Rectal smooth muscle tissue (tissue), 1 donor: Measurements from ENCODE around the gene KDF1.
"Not testable (repeated sequence)": the region's sequence is repeated elsewhere in the genome, so short reads cannot be mapped to it uniquely, and the experiment has no call there.

Experiments
- H3K27ac ChIP-seq: one replicate; pipeline ENCODE4 v1.7.0; 2013; ENCODE audit warnings: low read depth, low read length, inconsistent platforms
- H3K27me3 ChIP-seq: one replicate; pipeline ENCODE4 v1.7.0; 2013; ENCODE audit warnings: low read length; ENCODE audit not compliant: control insufficient read depth, insufficient read depth
- H3K36me3 ChIP-seq: one replicate; pipeline ENCODE4 v1.7.0; 2013; ENCODE audit warnings: low read length; ENCODE audit not compliant: control insufficient read depth, insufficient read depth
- H3K4me1 ChIP-seq: one replicate; pipeline ENCODE4 v1.7.0; 2013; ENCODE audit warnings: low read length; ENCODE audit not compliant: control insufficient read depth, insufficient read depth
- H3K4me3 ChIP-seq: one replicate; pipeline ENCODE4 v1.7.0; 2013; ENCODE audit warnings: low read length
- H3K9ac ChIP-seq: one replicate; pipeline ENCODE4 v1.7.0; 2013; ENCODE audit warnings: low read length

The KDF1 gene

GRCh38 chr1:27000090-27000816, 40.0 kb upstream of the KDF1 start:
- H3K27me3 ChIP-seq: peaks cover 3% of the 10 kb centered on the region
- H3K4me3 ChIP-seq: no peak overlapping the region
- no peak overlapping the region for H3K9ac ChIP-seq
- no peaks in the 10 kb centered on the region for H3K36me3 ChIP-seq
- H3K4me1 ChIP-seq: peaks cover 52% of the 10 kb centered on the region
- H3K27ac ChIP-seq: peak overlapping the region; percentile 93

DNA sequence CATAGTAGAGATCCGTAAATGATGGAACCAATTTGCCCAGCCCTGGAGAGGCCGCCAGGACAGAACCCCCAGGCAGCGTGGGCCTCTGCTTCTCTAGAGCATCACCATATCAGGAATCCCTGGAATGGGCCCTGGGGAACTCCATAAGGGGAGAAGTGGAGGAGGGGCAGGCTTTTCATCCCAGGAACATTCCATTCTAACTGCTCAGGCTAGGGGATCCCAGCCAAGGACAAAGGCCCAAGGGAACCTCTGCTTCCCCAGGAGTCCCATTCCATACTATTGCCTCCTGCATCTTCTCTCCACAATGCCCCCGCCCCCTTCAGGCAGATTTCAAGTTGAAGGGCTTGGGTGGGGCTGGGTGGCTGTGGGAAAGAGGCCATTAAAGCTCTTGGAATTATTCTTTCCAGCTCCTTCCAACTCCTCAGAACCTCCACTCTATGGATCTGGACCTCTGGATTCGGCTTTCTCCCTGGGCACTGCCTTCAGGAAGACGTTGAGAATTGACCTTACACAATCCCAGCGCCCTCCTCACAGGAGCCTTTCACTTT, 39.2 kb upstream of the KDF1 start:
- no peaks in the 10 kb centered on the region for H3K36me3 ChIP-seq
- H3K4me1 ChIP-seq: peaks cover 51% of the 10 kb centered on the region
- H3K4me3 ChIP-seq: no peak overlapping the region
- peaks cover 9% of the 10 kb centered on the region for H3K27me3 ChIP-seq
- H3K27ac ChIP-seq: peak overlapping the region; percentile 93
- H3K9ac ChIP-seq: no peak overlapping the region

DNA sequence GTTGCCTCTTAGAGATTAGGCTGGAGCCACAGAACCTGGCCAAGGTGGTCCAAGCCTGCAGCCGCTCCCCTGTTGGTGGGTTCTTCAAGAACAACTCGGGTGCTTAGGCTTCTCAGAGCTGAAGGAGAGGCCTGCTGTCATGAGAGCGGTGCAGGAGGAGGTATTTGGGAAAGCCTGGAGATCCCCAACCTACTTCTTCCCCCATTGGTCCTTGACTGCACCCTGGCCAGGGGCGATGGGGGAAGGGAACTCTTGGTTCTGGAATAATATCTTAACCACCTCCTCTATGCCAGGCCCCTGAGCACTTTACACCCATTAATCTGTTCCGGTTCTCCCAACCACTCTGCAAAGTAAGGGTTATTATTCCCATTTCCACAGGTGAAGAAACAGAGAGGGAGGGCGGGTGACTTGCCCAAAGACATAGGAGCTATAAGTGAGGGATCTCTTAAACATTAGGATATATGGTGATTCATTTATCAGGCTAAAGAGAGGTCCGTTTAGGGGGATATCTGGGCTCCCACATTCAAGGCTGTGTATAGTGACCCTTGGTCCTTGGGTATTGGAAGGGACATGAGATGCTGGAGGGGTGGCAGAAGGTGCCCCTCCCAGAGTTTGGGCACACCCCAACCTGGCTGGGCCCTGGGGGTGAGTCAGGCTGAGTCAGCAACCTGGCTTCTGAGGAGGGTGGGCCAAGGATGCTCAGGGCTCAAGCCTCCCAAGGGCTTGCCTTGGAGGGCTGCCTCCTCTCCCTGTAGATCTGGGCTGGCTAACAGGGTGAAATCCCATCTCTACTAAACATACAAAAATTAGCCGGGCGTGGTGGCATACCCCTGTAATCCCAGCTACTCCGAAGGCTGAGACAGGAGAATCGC, 38.4 kb upstream of the KDF1 start:
- no peaks in the 10 kb centered on the region for H3K36me3 ChIP-seq
- H3K27ac ChIP-seq: peak overlapping the region; percentile 93
- H3K27me3 ChIP-seq: peaks cover 10% of the 10 kb centered on the region
- H3K4me1 ChIP-seq: peaks cover 44% of the 10 kb centered on the region
- no peak overlapping the region for H3K9ac ChIP-seq
- H3K4me3 ChIP-seq: peak overlapping the region; percentile 19

DNA sequence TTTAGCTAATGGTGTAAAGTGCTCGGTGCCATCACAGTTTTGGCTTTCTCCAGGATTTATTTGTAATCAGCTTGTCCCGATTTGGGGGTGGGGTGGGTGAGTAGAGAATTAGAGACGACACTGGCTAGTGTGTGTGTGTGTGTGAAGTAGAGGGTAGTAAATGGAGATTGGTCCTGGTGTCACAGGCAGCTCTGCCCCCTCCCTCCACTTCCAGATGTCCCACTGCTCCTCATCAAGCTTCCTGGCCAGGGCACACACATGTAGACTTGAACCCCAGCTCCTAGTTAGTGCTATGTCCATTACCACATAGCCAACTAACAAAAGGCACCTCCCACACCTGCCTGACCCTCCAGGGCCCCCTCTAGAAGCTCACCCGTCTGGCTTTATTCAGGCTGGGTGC, 36.4 kb upstream of the KDF1 start:
- H3K27me3 ChIP-seq: peaks cover 17% of the 10 kb centered on the region
- no peak overlapping the region for H3K27ac ChIP-seq
- peaks cover 40% of the 10 kb centered on the region for H3K4me1 ChIP-seq
- no peak overlapping the region for H3K4me3 ChIP-seq
- no peak overlapping the region for H3K9ac ChIP-seq
- H3K36me3 ChIP-seq: no peaks in the 10 kb centered on the region

- H3K4me3 ChIP-seq: no peak overlapping the region
- H3K36me3 ChIP-seq: no peaks in the 10 kb centered on the region
- H3K27me3 ChIP-seq: peaks cover 17% of the 10 kb centered on the region
- H3K27ac ChIP-seq: no peak overlapping the region
- H3K9ac ChIP-seq: no peak overlapping the region
- H3K4me1 ChIP-seq: peaks cover 39% of the 10 kb centered on the region
Observed at GRCh38 chr1:26996024-26996423, 35.8 kb upstream of the KDF1 start.

DNA sequence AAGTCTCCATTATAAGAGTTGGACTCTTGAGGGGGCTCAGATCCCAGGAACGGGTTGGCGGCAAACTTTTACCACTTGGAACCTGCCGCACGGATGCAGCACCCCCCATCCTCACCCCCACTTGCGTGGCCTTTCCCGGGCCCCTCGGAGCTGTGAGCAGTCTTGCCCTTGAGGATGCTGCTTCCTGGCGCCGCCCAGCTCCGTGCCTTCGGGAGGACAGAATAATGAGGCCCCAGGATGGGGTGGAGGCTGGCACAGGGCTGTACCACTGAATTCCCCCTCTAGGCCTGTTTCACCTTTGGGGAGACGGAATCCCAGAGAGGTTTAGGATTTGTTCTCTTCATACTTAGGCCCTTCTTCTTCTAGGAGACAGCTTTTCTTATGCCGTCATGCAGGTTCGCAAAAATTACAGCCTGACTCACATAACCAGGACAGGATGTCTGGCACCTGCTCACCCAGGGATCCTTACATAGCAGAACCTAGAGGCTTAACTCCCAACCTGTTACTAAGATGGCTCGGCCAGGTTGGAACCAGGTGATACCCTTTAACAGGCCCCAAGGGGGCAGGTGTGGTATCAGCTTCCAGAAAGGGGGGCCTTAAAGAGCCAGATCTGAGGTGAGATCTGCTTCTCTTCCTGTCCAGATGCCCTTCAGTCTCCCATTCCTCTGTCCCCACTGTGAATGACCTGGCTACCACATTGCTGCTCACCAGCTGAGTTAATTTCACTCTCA, 34.7 kb upstream of the KDF1 start:
- Histone ChIP-seq H3K4me1 (peaks cover 28% of the 10 kb centered on the region), H3K27me3 (peaks cover 17% of the 10 kb centered on the region), H3K27ac (no peak overlapping the region), H3K36me3 (no peaks in the 10 kb centered on the region), H3K4me3 (peak overlapping the region; percentile 58), H3K9ac (no peak overlapping the region)

GRCh38 chr1:26994020-26994786, 33.9 kb upstream of the KDF1 start:
- Histone ChIP-seq H3K4me1 (peaks cover 22% of the 10 kb centered on the region), H3K9ac (no peak overlapping the region), H3K36me3 (no peaks in the 10 kb centered on the region), H3K4me3 (peak overlapping the region; percentile 58), H3K27me3 (peaks cover 17% of the 10 kb centered on the region), H3K27ac (peak overlapping the region; percentile 48)

- H3K9ac ChIP-seq: no peak within 1 kb of the TSS
- no peaks in the 10 kb centered on the region for H3K36me3 ChIP-seq
Observed at GRCh38 chr1:26993237-26994019, 33.2 kb upstream of the KDF1 start, which contains the start of gene TRNP1. TSS of gene TRNP1 (plus strand) at chr1:26993692. CDS start at chr1:26993787, 95 bp downstream.

DNA sequence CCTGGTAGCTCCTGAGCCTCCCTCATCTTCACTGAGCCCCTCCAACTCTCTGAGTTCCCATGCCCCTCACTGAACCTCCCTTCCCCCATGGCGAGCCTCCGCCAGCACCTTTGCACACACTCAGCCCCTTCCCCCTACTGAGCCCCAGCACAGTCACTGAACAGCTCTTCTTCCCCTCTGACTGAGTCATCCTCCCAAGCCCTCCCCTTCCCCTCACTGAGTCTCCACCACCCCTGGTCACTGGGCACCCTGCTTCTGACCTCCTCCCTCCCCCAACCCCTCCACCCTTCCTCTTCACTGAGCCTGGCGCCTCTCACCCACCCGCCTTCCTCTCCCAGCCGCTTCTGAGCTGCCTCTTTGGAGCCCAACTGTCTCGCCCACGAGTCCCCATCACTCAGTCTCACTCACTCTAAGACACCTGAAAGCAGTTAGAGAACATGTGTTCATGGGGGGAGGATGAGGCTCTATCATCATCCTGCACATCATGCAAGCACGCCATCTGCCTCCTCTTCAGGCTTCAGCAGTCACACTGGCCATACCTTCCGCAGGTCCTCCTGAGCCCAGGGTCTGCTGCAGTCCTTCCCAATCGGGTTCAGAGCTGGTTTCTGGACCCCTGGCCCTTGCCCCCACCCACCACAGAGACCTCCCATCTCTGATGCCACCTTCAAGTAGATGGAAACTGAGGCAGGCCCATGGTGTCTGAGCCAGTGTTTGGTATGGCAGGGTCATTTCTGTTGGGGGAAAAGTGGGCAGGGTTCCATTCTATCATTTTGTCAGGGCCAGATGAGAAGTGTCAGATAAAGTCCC, 31.2 kb upstream of the KDF1 start:
- H3K9ac ChIP-seq: no peak overlapping the region
- no peak overlapping the region for H3K27ac ChIP-seq
- peaks cover 17% of the 10 kb centered on the region for H3K27me3 ChIP-seq
- peaks cover 7% of the 10 kb centered on the region for H3K4me1 ChIP-seq
- H3K4me3 ChIP-seq: no peak overlapping the region
- no peaks in the 10 kb centered on the region for H3K36me3 ChIP-seq

More at GRCh38 chr1:26993237-26994019, 33.2 kb upstream of the KDF1 start, which contains the start of gene TRNP1:
- H3K4me3 ChIP-seq: peak within 1 kb of the TSS; percentile 58
- peak within 1 kb of the TSS; percentile 48 for H3K27ac ChIP-seq
- peaks cover 17% of the 10 kb centered on the region for H3K27me3 ChIP-seq
- H3K4me1 ChIP-seq: peaks cover 15% of the 10 kb centered on the region

DNA sequence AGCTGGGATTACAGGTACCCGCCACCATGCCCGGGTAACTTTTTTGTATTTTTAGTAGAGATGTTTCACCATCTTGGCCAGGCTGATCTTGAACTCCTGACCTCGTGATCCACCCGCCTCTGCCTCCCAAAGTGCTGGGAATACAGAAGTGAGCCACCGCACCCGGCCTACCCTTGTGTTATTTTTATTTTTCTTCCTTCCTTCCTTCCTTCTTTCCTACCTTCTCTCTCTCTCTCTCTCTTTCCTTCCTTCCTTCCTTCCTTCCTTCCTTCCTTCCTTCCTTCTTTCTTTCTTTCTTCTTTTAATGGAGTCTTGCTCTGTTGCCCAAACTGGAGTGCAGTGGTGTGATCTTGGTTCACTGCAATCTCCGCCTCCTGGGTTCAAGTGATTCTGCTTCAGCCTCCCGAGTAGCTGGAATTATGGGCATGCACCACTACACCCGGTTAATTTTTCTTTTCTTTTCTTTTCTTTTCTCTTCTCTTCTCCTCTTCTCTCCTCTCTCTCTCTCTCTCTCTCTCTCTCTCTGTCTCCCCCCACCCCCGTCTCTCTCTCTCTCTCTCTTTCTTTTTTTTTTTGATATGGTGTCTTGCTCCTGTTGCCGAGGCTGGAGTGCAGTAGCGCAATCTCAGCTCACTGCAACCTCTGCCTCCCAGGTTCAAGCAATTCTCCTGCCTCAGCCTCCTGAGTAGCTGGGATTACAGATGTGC, 29.3 kb upstream of the KDF1 start:
- H3K27me3 ChIP-seq, H3K4me1 ChIP-seq, H3K36me3 ChIP-seq, H3K27ac ChIP-seq, H3K4me3 ChIP-seq, H3K9ac ChIP-seq: not testable (repeated sequence)
